Stimulated activated CD8-positive, alpha-beta memory T cell treated with anti-CD3 and anti-CD28 coated beads, Interleukin-4, amount 100 ng/mL, for 4 hours (primary cell): ENCODE data around the gene KLHL24.
"Not testable (repeated sequence)": the region's sequence is repeated elsewhere in the genome, so short reads cannot be mapped to it uniquely, and the experiment has no call there.

ENCODE experiments used
- DNase-seq, 2 donors: peaks; one replicate each; pipeline ENCODE4 v3.0.0-alpha.2; 2020; ENCODE audit warnings: low read depth in 2 of 2, low spot score in 1 of 2

KLHL24 gene

GRCh38 chr3:183635107-183635430 lies 354 bp upstream of the KLHL24 start:
- no peak for DNase-seq

- DNase-seq, result peak; percentile 75 to 81
Measured at GRCh38 chr3:183636221-183637105, 1.0 kb downstream of the KLHL24 start.

GRCh38 chr3:183637106-183637486 lies 1.7 kb downstream of the KLHL24 start:
- no peak for DNase-seq

- DNase-seq, result not testable (repeated sequence)
Measured at GRCh38 chr3:183637633-183638032, 2.2 kb downstream of the KLHL24 start.

- DNase-seq, result no peak
Measured at GRCh38 chr3:183638101-183638852, 2.9 kb downstream of the KLHL24 start.

- DNase-seq, result not testable (repeated sequence)
Measured at GRCh38 chr3:183640635-183641034, 5.2 kb downstream of the KLHL24 start.

- DNase-seq, result no peak
Measured at GRCh38 chr3:183641882-183642281, 6.5 kb downstream of the KLHL24 start.

GRCh38 chr3:183644244-183644643 lies 8.8 kb downstream of the KLHL24 start:
- DNase-seq, result no peak

GRCh38 chr3:183645254-183645653 lies 9.8 kb downstream of the KLHL24 start:
- no peak for DNase-seq

- DNase-seq, result no peak
Measured at GRCh38 chr3:183650554-183650953, 15.1 kb downstream of the KLHL24 start.

GRCh38 chr3:183653209-183654064 lies 18.0 kb downstream of the KLHL24 start:
- DNase-seq, result no peak

- DNase-seq, result no peak
Measured at GRCh38 chr3:183654727-183655126, 19.3 kb downstream of the KLHL24 start.

- no peak for DNase-seq
Measured at GRCh38 chr3:183662099-183662498, 26.7 kb downstream of the KLHL24 start.

- DNase-seq, result no peak
Measured at GRCh38 chr3:183664913-183665381, 29.5 kb downstream of the KLHL24 start.

GRCh38 chr3:183680061-183680460 lies 44.6 kb downstream of the KLHL24 start:
- no peak for DNase-seq

- no peak for DNase-seq
Measured at GRCh38 chr3:183687705-183688104, 52.3 kb downstream of the KLHL24 start.

GRCh38 chr3:183688874-183689273 lies 53.5 kb downstream of the KLHL24 start:
- no peak for DNase-seq

- not testable (repeated sequence) for DNase-seq
Measured at GRCh38 chr3:183689621-183690020, 54.2 kb downstream of the KLHL24 start.

- DNase-seq, result no peak
Measured at GRCh38 chr3:183690402-183690995, 55.1 kb downstream of the KLHL24 start.

GRCh38 chr3:183692436-183692835 lies 57.0 kb downstream of the KLHL24 start:
- DNase-seq, result no peak
